Natural killer cell (primary cell): Measurements from ENCODE around the gene DOCK4. TPM values are rescaled to one million over a fixed set of nuclear protein-coding genes. Genes with fewer than 3 reads are reported as not detected.

ENCODE experiments used
- ATAC-seq, 3 donors: fragments of 150-1000 bp in 2 of 3; fragments of 200-7000 bp in 1 of 3; cut with Tn5 transposase; 1 replicate in 1 of 3; 2 replicates in 2 of 3; pipeline ENCODE4 v1.10.0; 2021; ENCODE audit warnings: mild to moderate bottlenecking in 2 of 3, moderate library complexity in 2 of 3
- DNase-seq, 2 donors: peaks; one replicate each; pipeline versions ENCODE4 v3.0.0 to v3.0.0-alpha.2; 2013 to 2021; ENCODE audit warnings: mixed read lengths in 1 of 2
- H3K27ac ChIP-seq: one replicate; pipeline ENCODE4 v1.5.1; 2013; ENCODE audit warnings: mild to moderate bottlenecking, low read length
- H3K27me3 ChIP-seq: one replicate; pipeline ENCODE4 v1.6.1; 2013; ENCODE audit warnings: low read length; ENCODE audit not compliant: control insufficient read depth, insufficient read depth
- H3K36me3 ChIP-seq: one replicate; pipeline ENCODE4 v1.6.1; 2013; ENCODE audit warnings: low read length; ENCODE audit not compliant: control insufficient read depth, insufficient read depth
- H3K4me1 ChIP-seq: one replicate; pipeline ENCODE4 v1.6.1; 2013; ENCODE audit warnings: low read length; ENCODE audit not compliant: control insufficient read depth, insufficient read depth
- H3K4me3 ChIP-seq: one replicate; pipeline ENCODE4 v1.5.1; 2013; ENCODE audit warnings: low read length
- H3K9me3 ChIP-seq: one replicate; pipeline ENCODE4 v1.6.1; 2013; ENCODE audit warnings: low read length; ENCODE audit not compliant: control insufficient read depth, insufficient read depth
- H3K27ac Mint-ChIP-seq, 2 donors: one replicate each; pipeline ENCODE4 v1.8.0; 2022; ENCODE audit warnings: mild to moderate bottlenecking in 2 of 2, mixed read lengths in 2 of 2, moderate library complexity in 1 of 2
- H3K27me3 Mint-ChIP-seq, 2 donors: one replicate each; pipeline ENCODE4 v1.8.0; 2022; ENCODE audit warnings: low read depth in 2 of 2, mixed read lengths in 2 of 2
- H3K36me3 Mint-ChIP-seq: one replicate; pipeline ENCODE4 v1.8.0; 2022; ENCODE audit warnings: mixed read lengths
- H3K4me1 Mint-ChIP-seq, 2 donors: one replicate each; pipeline ENCODE4 v1.8.0; 2022; ENCODE audit warnings: mixed read lengths in 2 of 2
- H3K4me3 Mint-ChIP-seq: one replicate; pipeline ENCODE4 v1.8.0; 2022; ENCODE audit warnings: mild to moderate bottlenecking, moderate library complexity, mixed read lengths
- H3K9me3 Mint-ChIP-seq, 2 donors: one replicate each; pipeline ENCODE4 v1.8.0; 2022; ENCODE audit warnings: mixed read lengths in 2 of 2
- WGBS: methylation state at CpG from one replicate; pipeline ENCODE4 v1.1.7; 2013; ENCODE audit warnings: missing lambda C conversion rate; ENCODE audit not compliant: insufficient coverage; 5-methylcytosine and 5-hydroxymethylcytosine counted together
- intact Hi-C: fragments of 100-400 bp; cut with micrococcal nuclease; formaldehyde crosslinking; loops from one replicate; pipeline ENCODE4 v1.14.2; 2022
- total RNA-seq, 4 donors: library from RNA; stranded (reverse); fragments of 120-200 nt in 1 of 4; gene quantifications; one replicate each; pipeline versions ENCODE4 v1.2.3 to v1.2.4, GENCODE V29; 2013 to 2022
- TF ChIP-seq, protein P1 (sequence below): fragments of 200-600 bp; IDR thresholded peaks from one replicate; pipeline ENCODE4 v1.8.0; 2022; ENCODE audit warnings: antibody characterized with exemption

The DOCK4 gene
- total RNA-seq, 3 donors from 2014 or later (not counting 1 experiment from before 2014, with no cell fraction given): 0.61 to 2.4 (median 0.89) TPM

DNA sequence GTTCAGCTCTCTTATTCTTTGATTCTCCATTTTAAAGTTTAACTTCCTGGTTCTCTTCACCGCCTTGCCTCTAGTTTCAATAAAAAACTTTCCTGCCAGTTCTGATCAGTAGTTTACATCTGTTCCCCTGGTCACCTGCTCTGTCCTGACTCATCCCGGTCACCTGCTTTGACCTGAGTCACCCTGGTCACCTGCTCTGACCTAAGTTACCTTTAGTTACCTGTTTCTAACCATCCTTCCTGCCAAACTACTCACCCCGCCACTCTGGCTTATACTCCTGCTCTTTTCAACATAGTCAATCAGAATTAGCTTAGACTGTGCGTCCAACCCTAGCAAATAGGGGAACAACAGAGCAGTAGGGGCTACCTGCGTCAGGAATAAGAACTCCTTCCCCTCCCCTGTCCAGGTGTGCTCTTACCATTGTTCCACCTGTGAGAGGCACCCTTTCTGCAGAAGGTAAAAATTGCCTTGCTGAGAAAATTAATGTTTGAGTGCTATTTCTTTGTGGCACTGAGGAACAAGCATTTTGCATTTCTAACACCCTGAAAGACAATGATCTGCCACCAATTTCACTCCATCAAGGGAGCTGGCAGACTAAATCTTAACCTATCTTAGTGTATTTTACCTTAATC, 263.6 kb downstream of the DOCK4 start:
- DNase-seq: no peak
- 89% methylated on average over 5 of the region's 5 CpGs for WGBS
- Histone ChIP-seq H3K36me3 (no peaks in the 10 kb centered on the region), H3K27ac (no peak overlapping the region), H3K9me3 (no peaks in the 10 kb centered on the region), H3K4me3 (no peak overlapping the region), H3K27me3 (no peaks in the 10 kb centered on the region), H3K4me1 (no peaks in the 10 kb centered on the region)
- H3K36me3 Mint-ChIP-seq: peaks cover 6% of the 10 kb centered on the region
- no peaks in the 10 kb centered on the region for H3K4me1 Mint-ChIP-seq
- TF ChIP-seq, protein P1, sequence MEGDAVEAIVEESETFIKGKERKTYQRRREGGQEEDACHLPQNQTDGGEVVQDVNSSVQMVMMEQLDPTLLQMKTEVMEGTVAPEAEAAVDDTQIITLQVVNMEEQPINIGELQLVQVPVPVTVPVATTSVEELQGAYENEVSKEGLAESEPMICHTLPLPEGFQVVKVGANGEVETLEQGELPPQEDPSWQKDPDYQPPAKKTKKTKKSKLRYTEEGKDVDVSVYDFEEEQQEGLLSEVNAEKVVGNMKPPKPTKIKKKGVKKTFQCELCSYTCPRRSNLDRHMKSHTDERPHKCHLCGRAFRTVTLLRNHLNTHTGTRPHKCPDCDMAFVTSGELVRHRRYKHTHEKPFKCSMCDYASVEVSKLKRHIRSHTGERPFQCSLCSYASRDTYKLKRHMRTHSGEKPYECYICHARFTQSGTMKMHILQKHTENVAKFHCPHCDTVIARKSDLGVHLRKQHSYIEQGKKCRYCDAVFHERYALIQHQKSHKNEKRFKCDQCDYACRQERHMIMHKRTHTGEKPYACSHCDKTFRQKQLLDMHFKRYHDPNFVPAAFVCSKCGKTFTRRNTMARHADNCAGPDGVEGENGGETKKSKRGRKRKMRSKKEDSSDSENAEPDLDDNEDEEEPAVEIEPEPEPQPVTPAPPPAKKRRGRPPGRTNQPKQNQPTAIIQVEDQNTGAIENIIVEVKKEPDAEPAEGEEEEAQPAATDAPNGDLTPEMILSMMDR: no peak
- H3K27me3 Mint-ChIP-seq: no peaks in the 10 kb centered on the region
- peaks cover 10 to 16% of the 10 kb centered on the region in 2 donors for H3K9me3 Mint-ChIP-seq
- no peak for ATAC-seq
- H3K4me3 Mint-ChIP-seq: no peak overlapping the region
- no peak overlapping the region for H3K27ac Mint-ChIP-seq
- intact Hi-C loops: no loop called here

DNA sequence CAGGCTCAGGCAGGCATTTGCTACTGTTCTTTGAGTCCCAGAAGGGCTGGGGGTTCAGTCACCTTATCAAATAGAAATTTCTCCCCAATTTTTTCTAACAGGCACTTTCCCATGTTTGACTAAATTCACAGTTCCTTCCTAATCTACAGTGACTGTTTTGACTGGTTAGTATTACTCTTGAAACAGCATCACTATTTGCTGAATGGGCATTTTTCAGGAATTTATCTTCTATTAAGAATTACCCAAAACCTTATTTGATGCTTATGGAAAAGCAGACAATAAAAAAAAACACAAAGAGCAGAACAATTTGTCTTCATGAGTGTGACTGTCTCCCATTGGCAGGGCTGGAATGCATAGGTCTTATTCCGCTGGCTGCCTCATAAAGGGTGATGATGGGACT, 269.0 kb downstream of the DOCK4 start:
- Histone ChIP-seq H3K9me3 (no peaks in the 10 kb centered on the region), H3K4me1 (no peaks in the 10 kb centered on the region), H3K4me3 (no peak overlapping the region), H3K27ac (no peak overlapping the region), H3K27me3 (no peaks in the 10 kb centered on the region), H3K36me3 (no peaks in the 10 kb centered on the region)
- DNase-seq: no peak
- Mint-ChIP-seq H3K36me3 (no peaks in the 10 kb centered on the region), H3K27me3 (no peaks in the 10 kb centered on the region), H3K4me1 (no peaks in the 10 kb centered on the region), H3K27ac (no peak overlapping the region), H3K9me3 (peaks cover 3 to 11% of the 10 kb centered on the region in 2 donors), H3K4me3 (no peak overlapping the region)
- intact Hi-C loops: no loop called here
- 100% methylated on average over 1 of the region's 1 CpG for WGBS
- TF ChIP-seq, protein P1: no peak
- ATAC-seq: no peak

DNA sequence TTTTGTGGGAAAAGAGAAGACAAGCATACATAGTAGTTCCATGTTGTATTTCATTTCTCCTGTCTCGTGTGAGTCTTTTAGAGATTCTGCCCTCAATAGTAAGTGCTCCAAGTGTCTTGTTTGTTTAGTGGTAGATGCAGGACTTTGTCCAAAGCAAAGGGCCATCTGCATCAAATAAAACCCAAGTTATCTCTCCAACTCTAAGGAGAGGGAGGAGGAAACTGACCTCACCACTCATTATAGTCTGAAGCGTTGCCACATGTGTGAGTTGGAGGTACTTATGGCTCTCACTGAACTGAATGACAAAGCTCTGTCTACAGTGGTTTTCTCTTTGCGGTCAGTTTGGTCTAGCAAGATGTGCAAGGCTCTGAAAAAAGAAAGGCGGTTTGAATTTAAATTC, 272.6 kb downstream of the DOCK4 start:
- no peaks in the 10 kb centered on the region for H3K4me1 ChIP-seq
- H3K9me3 Mint-ChIP-seq: peaks cover 0 to 7% of the 10 kb centered on the region in 2 donors

More for the DNA sequence above, 272.6 kb downstream of the DOCK4 start:
- Histone ChIP-seq H3K27me3 (no peaks in the 10 kb centered on the region), H3K4me3 (no peak overlapping the region), H3K36me3 (no peaks in the 10 kb centered on the region), H3K9me3 (no peaks in the 10 kb centered on the region), H3K27ac (no peak overlapping the region)
- DNase-seq (no peak), ATAC-seq (no peak)
- WGBS: 92% methylated on average over 4 of the region's 4 CpGs
- H3K27me3 Mint-ChIP-seq: no peaks in the 10 kb centered on the region
- intact Hi-C loops: no loop called here
- H3K27ac Mint-ChIP-seq: no peak overlapping the region
- TF ChIP-seq, protein P1: no peak
- no peak overlapping the region for H3K4me3 Mint-ChIP-seq
- H3K36me3 Mint-ChIP-seq: no peaks in the 10 kb centered on the region
- no peaks in the 10 kb centered on the region for H3K4me1 Mint-ChIP-seq
